A549 (cell line): Measurements from ENCODE around the gene UBE2S. TPM values are rescaled to one million over a fixed set of nuclear protein-coding genes. Genes with fewer than 3 reads are reported as not detected.

Experiments
- ATAC-seq, 2 experiments: fragments of 200-7000 bp in 1 of 2; fragments of >200 bp in 1 of 2; cut with Nextera tagmentation in 1 of 2; cut with Tn5 transposase in 1 of 2; 3 replicates each; pipeline versions ENCODE4 v1.8.0 to v1.9.1; 2018 to 2020; ENCODE audit warnings: mild to moderate bottlenecking in 1 of 2, moderate library complexity in 1 of 2
- CTCF ChIA-PET: fragments of 300-600 bp; sonication (Branson Sonifier 250); formaldehyde crosslinking; extraction: SDS; loops from one replicate; lab custom pipeline; 2021; ENCODE audit warnings: antibody characterized with exemption, inconsistent platforms; lab: Yijun Ruan, JAX
- POLR2A ChIA-PET: fragments of 350-600 bp; formaldehyde crosslinking; extraction: SDS; loops from one replicate; lab custom pipeline; 2021; ENCODE audit warnings: antibody characterized with exemption, inconsistent platforms; lab: Yijun Ruan, JAX
- DNase-seq, 2 experiments: peaks; one replicate each; pipeline versions ENCODE4 v3.0.0 to v3.0.0-alpha.2; 2011 to 2016; ENCODE audit warnings: low read depth in 1 of 2, low spot score in 1 of 2
- FAIRE-seq: peaks from 2 replicates; lab custom pipeline; 2011; peaks lifted over from hg19 to GRCh38; lab: Jason Lieb, UNC
- H3K27ac ChIP-seq, 2 experiments: fragments of >200 bp; sonication (Bioruptor Twin); formaldehyde crosslinking; 3 replicates each; pipeline ENCODE4 v1.5.1; 2016 to 2017
- H3K4me1 ChIP-seq: fragments of >200 bp; sonication (Bioruptor Twin); formaldehyde crosslinking; 3 replicates; pipeline ENCODE4 v1.6.1; 2016
- H3K4me2 ChIP-seq: fragments of >200 bp; sonication (Bioruptor Twin); formaldehyde crosslinking; 3 replicates; pipeline ENCODE4 v1.6.1; 2016
- H3K4me3 ChIP-seq: fragments of >200 bp; sonication (Bioruptor Twin); formaldehyde crosslinking; 3 replicates; pipeline ENCODE4 v1.5.1; 2016
- H3K9me3 ChIP-seq: fragments of >200 bp; sonication (Bioruptor Twin); formaldehyde crosslinking; 3 replicates; pipeline ENCODE4 v1.6.1; 2016
- BHLHE40 ChIP-seq: IDR thresholded peaks from 2 replicates; pipeline ENCODE4 v1.6.1; 2012; ENCODE audit warnings: low read depth, low read length, inconsistent platforms
- CBX2 ChIP-seq: fragments of 200-600 bp; sonication (generic); IDR thresholded peaks from 2 replicates; pipeline ENCODE4 v1.6.1; 2016; ENCODE audit warnings: low read depth, mild to moderate bottlenecking, borderline replicate concordance
- CTCF ChIP-seq: fragments of >200 bp; sonication (Bioruptor Twin); formaldehyde crosslinking; IDR thresholded peaks from 3 replicates; pipeline ENCODE4 v1.5.1; 2016
- E2F6 ChIP-seq: IDR thresholded peaks from 2 replicates; pipeline ENCODE4 v1.6.1; 2012; ENCODE audit warnings: low read depth, borderline replicate concordance
- EP300 ChIP-seq, 2 experiments: fragments of >200 bp; sonication (Bioruptor Twin); formaldehyde crosslinking; IDR thresholded peaks; 2 replicates in 1 of 2; 3 replicates in 1 of 2; pipeline ENCODE4 v1.6.1; 2016 to 2017
- FOSB ChIP-seq: fragments of 250-450 bp; sonication (Bioruptor Pico); IDR thresholded peaks from 2 replicates; pipeline ENCODE4 v1.5.0; 2020; ENCODE audit warnings: mild to moderate bottlenecking, moderate library complexity
- FOXS1 ChIP-seq: fragments of 250-450 bp; sonication (Bioruptor Pico); IDR thresholded peaks from 2 replicates; pipeline ENCODE4 v1.5.0; 2020; ENCODE audit warnings: mild to moderate bottlenecking, moderate library complexity
- GATA3 ChIP-seq: IDR thresholded peaks from 2 replicates; pipeline ENCODE4 v1.6.1; 2012; ENCODE audit warnings: borderline replicate concordance
- HEYL ChIP-seq: fragments of 250-450 bp; sonication (Bioruptor Pico); IDR thresholded peaks from 2 replicates; pipeline ENCODE4 v1.8.0; 2021; ENCODE audit warnings: mild to moderate bottlenecking, moderate library complexity
- HOXA7 ChIP-seq: fragments of 250-450 bp; sonication (Bioruptor Pico); IDR thresholded peaks from 2 replicates; pipeline ENCODE4 v1.5.0; 2020; ENCODE audit warnings: mild to moderate bottlenecking, moderate library complexity
- HOXB5 ChIP-seq: fragments of 250-450 bp; sonication (Bioruptor Pico); IDR thresholded peaks from 2 replicates; pipeline ENCODE4 v1.5.0; 2020; ENCODE audit warnings: mild to moderate bottlenecking, moderate library complexity
- JUN ChIP-seq, 2 experiments: fragments of >200 bp; sonication (Bioruptor Twin); formaldehyde crosslinking; IDR thresholded peaks; 2 replicates in 1 of 2; 3 replicates in 1 of 2; pipeline ENCODE4 v1.6.1; 2016 to 2017
- KDM1A ChIP-seq: fragments of 200-600 bp; sonication (generic); IDR thresholded peaks from 2 replicates; pipeline ENCODE4 v1.6.1; 2016; ENCODE audit warnings: low read depth, mild to moderate bottlenecking
- KDM5A ChIP-seq: fragments of 200-600 bp; sonication (generic); IDR thresholded peaks from 2 replicates; pipeline ENCODE4 v1.6.1; 2016; ENCODE audit warnings: antibody characterized with exemption, mild to moderate bottlenecking
- PHF8 ChIP-seq: fragments of 200-600 bp; sonication (generic); IDR thresholded peaks from 2 replicates; pipeline ENCODE4 v1.6.1; 2016; ENCODE audit warnings: low read depth, mild to moderate bottlenecking, antibody characterized with exemption, moderate library complexity, borderline replicate concordance
- RAD21 ChIP-seq, 2 experiments: fragments of >200 bp in 1 of 2; sonication (Bioruptor Twin) in 1 of 2; formaldehyde crosslinking in 1 of 2; IDR thresholded peaks in 1 of 2; conservative IDR thresholded peaks in 1 of 2; 2 replicates in 1 of 2; 3 replicates in 1 of 2; pipeline ENCODE4 v1.6.1; 2012 to 2018; ENCODE audit warnings: inconsistent platforms in 1 of 2
- RARB ChIP-seq: fragments of 250-450 bp; sonication (Bioruptor Pico); IDR thresholded peaks from 2 replicates; pipeline ENCODE4 v1.8.0; 2021; ENCODE audit warnings: mild to moderate bottlenecking, moderate library complexity
- RFX5 ChIP-seq: fragments of 450-650 bp; IDR thresholded peaks from 2 replicates; pipeline ENCODE4 v1.7.1; 2014; ENCODE audit warnings: antibody characterized with exemption, mild to moderate bottlenecking, moderate library complexity
- SMC3 ChIP-seq: fragments of >200 bp; sonication (Bioruptor Twin); formaldehyde crosslinking; IDR thresholded peaks from 3 replicates; pipeline ENCODE4 v1.6.1; 2018; ENCODE audit warnings: inconsistent platforms
- TFCP2L1 ChIP-seq: fragments of 250-450 bp; sonication (Bioruptor Pico); IDR thresholded peaks from 2 replicates; pipeline ENCODE4 v1.5.0; 2021; ENCODE audit warnings: mild to moderate bottlenecking
- ZC3H11A ChIP-seq: fragments of 450-650 bp; IDR thresholded peaks from 2 replicates; pipeline ENCODE4 v1.6.1; 2014; ENCODE audit warnings: antibody characterized with exemption, mild to moderate bottlenecking
- ZSCAN20 ChIP-seq: fragments of 250-450 bp; sonication (Bioruptor Pico); IDR thresholded peaks from 2 replicates; pipeline ENCODE4 v1.8.0; 2022; ENCODE audit warnings: mild to moderate bottlenecking, moderate library complexity
- WGBS: methylation state at CpG from one replicate; pipeline ENCODE4 v1.1.6; 2017; ENCODE audit errors: missing lambda C conversion rate; 5-methylcytosine and 5-hydroxymethylcytosine counted together
- polyA plus RNA-seq, 4 experiments: library from polyadenylated mRNA; depleted of rRNA in 3 of 4; stranded (reverse); fragments of >200 nt; fragmentation: RNase III in 1 of 4; extraction: RNeasy Plus Mini Kit Qiagen cat#74134 plus additional on column Dnase treatment in 1 of 4; gene quantifications; 2 replicates in 3 of 4; 3 replicates in 1 of 4; pipeline ENCODE4 v1.2.3, GENCODE V29; 2011 to 2017
- TF ChIP-seq, protein P1 (sequence below): fragments of >200 bp; sonication (Bioruptor Twin); formaldehyde crosslinking; IDR thresholded peaks from 2 replicates; pipeline ENCODE4 v1.6.1; 2016
- TF ChIP-seq, protein P2 (sequence below): IDR thresholded peaks from 2 replicates; pipeline ENCODE4 v1.6.1; 2012
- TF ChIP-seq, protein P3 (sequence below): fragments of 150-350 bp; IDR thresholded peaks from 2 replicates; pipeline ENCODE4 v1.6.1; 2014; ENCODE audit warnings: low read depth, mild to moderate bottlenecking, low read length

UBE2S gene
- polyA plus RNA-seq, 2 of the 4 experiments (the other 2 are of a cell fraction): 139 to 295 TPM

- Histone ChIP-seq H3K4me3 (no peak overlapping the region), H3K27ac (no peak overlapping the region), H3K4me2 (no peak overlapping the region)
- DNase-seq (peak; percentile 78 to 92), FAIRE-seq (no peak)
- CTCF ChIA-PET: interaction anchor here (0.7 to 4.3 kb wide), 11 partner anchors 13 to 319 kb away, joined by 3 to 39 read pairs (median 7); no protein-coding TSS in a partner anchor
- no peak for TF ChIP-seq PHF8
- TF ChIP-seq RAD21 (conservative IDR thresholded peaks at IDR 0.05 in 1 of 2, IDR thresholded peaks at IDR 0.05 in 1 of 2): peak; percentile 60 to 77
- TF ChIP-seq RFX5: no peak
- TF ChIP-seq EP300 (IDR thresholded peaks at IDR 0.05): no peak
- TF ChIP-seq SMC3: peak; percentile 64
- no peak for TF ChIP-seq TFCP2L1
- TF ChIP-seq CBX2: no peak
- TF ChIP-seq HEYL: no peak
- TF ChIP-seq BHLHE40: no peak
- TF ChIP-seq E2F6: no peak
- TF ChIP-seq, protein P1, sequence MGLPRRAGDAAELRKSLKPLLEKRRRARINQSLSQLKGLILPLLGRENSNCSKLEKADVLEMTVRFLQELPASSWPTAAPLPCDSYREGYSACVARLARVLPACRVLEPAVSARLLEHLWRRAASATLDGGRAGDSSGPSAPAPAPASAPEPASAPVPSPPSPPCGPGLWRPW: no peak
- TF ChIP-seq CTCF: peak; percentile 78
- TF ChIP-seq FOXS1 (CRISPR knock-in tag): no peak
- TF ChIP-seq, all 56 proteins: peak for 3
- POLR2A ChIA-PET: no interaction called here
- Histone ChIP-seq H3K4me1 (peaks cover 27% of the 10 kb centered on the region), H3K9me3 (no peaks in the 10 kb centered on the region)
- 5% methylated on average over 7 of the region's 14 CpGs for WGBS
- peak; percentile 70 to 82 for ATAC-seq
Measured at GRCh38 chr19:55454787-55455243, 47.2 kb upstream of the UBE2S start.

DNA sequence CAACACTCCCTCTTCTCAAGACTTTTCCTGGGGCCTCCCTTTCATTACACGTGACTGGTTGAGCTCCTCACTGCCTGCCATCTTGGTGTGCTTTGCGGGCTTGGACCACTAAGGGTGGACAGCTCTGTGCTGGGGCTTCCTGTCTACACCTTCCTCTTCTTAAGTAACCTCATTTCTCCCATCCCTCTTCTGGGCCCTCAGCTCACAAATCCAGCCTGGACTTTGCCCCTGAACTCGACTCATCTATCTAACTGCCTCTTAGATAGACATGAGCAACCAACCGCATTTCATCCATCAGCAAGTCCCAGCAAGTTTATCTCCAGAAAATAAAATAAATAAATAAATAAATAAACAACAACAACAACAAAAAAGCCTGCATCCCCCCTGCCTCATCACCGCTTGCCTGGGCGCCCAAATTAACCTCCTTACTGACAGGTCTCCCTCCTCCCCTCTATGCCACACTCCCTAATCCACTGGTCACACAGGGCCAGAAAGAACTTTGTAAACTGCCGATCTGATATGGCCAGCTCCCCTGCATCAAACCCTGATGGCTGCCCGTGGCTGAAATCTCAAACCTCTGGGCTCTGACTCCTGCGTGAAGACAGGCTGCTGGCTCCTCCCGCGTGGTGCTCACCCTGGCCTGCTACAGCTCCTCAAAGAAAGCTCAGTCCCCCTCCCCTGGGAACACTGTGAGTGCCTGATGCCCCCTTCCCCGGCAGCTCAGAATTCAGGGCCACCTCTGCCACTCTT is 46.1 kb upstream of the UBE2S start:
- DNase-seq: peak in 1 of 2 experiments; percentile 49
- WGBS: 75% methylated on average over 10 of the region's 12 CpGs
- POLR2A ChIA-PET: interaction anchor here (1.3 to 1.9 kb wide), 2 partner anchors 46 to 47 kb away, joined by 4 to 5 read pairs; partner anchors contain the start of gene UBE2S
- H3K27ac ChIP-seq: no peak overlapping the region
- ATAC-seq: no peak; a peak in 2 of 6 replicates
- H3K4me1 ChIP-seq: peaks cover 27% of the 10 kb centered on the region
- H3K9me3 ChIP-seq: no peaks in the 10 kb centered on the region
- FAIRE-seq: no peak
- CTCF ChIA-PET: interaction anchor here (0.5 to 4.3 kb wide), 28 partner anchors 9 to 379 kb away, joined by 3 to 39 read pairs (median 4); partner anchors contain the start of gene NAT14
- TF ChIP-seq HOXA7 (CRISPR knock-in tag) (no peak), JUN (IDR thresholded peaks at IDR 0.05) (no peak), ZSCAN20 (CRISPR knock-in tag) (no peak), GATA3 (no peak), RFX5 (no peak), ZC3H11A (no peak), TFCP2L1 (no peak), HOXB5 (CRISPR knock-in tag) (no peak), KDM1A (no peak), FOSB (CRISPR knock-in tag) (no peak), RARB (CRISPR knock-in tag) (no peak), KDM5A (no peak)
- TF ChIP-seq, protein P2, sequence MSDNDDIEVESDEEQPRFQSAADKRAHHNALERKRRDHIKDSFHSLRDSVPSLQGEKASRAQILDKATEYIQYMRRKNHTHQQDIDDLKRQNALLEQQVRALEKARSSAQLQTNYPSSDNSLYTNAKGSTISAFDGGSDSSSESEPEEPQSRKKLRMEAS: no peak
- TF ChIP-seq, protein P3, sequence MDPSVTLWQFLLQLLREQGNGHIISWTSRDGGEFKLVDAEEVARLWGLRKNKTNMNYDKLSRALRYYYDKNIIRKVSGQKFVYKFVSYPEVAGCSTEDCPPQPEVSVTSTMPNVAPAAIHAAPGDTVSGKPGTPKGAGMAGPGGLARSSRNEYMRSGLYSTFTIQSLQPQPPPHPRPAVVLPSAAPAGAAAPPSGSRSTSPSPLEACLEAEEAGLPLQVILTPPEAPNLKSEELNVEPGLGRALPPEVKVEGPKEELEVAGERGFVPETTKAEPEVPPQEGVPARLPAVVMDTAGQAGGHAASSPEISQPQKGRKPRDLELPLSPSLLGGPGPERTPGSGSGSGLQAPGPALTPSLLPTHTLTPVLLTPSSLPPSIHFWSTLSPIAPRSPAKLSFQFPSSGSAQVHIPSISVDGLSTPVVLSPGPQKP: no peak
- TF ChIP-seq, all 56 proteins: peak for 0
- Histone ChIP-seq H3K4me2 (peak overlapping the region; percentile 12; the same call in 2 of the 3 replicates), H3K4me3 (no peak overlapping the region)
